ENCODE results near the gene EPHA5. TPM values are rescaled to one million over a fixed set of nuclear protein-coding genes. Genes with fewer than 3 reads are reported as not detected.

Gene EPHA5
- under 0.01 TPM in 1 of 2 replicates, not detected in the other for total RNA-seq

GRCh38 chr4:65670331-65671031 lies at the start of gene EPHA5:
Gene EPHA5 (minus strand): TSS chr4:65670489. CDS start chr4:65669742, 747 bp downstream.
- Histone ChIP-seq H3K36me3 (ENCODE audit: control insufficient read depth, insufficient read depth, low read length) (no peaks in the 10 kb centered on the region), H3K4me3 (ENCODE audit: low read depth, low read length) (peak within 1 kb of the TSS; percentile 2), H3K27me3 (ENCODE audit: control insufficient read depth, insufficient read depth, low read length) (peaks cover 26% of the 10 kb centered on the region)
- no peak for FAIRE-seq
- peak; percentile 29 for TF ChIP-seq CTCF (IDR thresholded peaks at IDR 0.05; ENCODE audit: insufficient read depth, low read length, severe bottlenecking)
- DNase-seq (ENCODE audit: low read depth), result peak; percentile 45

- no peak for DNase-seq (ENCODE audit: low read depth)
Measured at GRCh38 chr4:65719635-65720034, 49.3 kb upstream of the EPHA5 start.

GRCh38 chr4:65698631-65699030 lies 28.3 kb upstream of the EPHA5 start:
- H3K36me3 ChIP-seq (ENCODE audit: control insufficient read depth, insufficient read depth, low read length), result no peaks in the 10 kb centered on the region
- no peak for FAIRE-seq
- DNase-seq (ENCODE audit: low read depth), result no peak
- no peaks in the 10 kb centered on the region for H3K27me3 ChIP-seq (ENCODE audit: control insufficient read depth, insufficient read depth, low read length)
- H3K4me3 ChIP-seq (ENCODE audit: low read depth, low read length), result no peak overlapping the region
- no peak for TF ChIP-seq CTCF (IDR thresholded peaks at IDR 0.05; ENCODE audit: insufficient read depth, low read length, severe bottlenecking)

More at GRCh38 chr4:65719635-65720034, 49.3 kb upstream of the EPHA5 start:
- no peak for FAIRE-seq
- H3K4me3 ChIP-seq (ENCODE audit: low read depth, low read length), result no peak overlapping the region
- no peak for TF ChIP-seq CTCF (IDR thresholded peaks at IDR 0.05; ENCODE audit: insufficient read depth, low read length, severe bottlenecking)
- no peaks in the 10 kb centered on the region for H3K27me3 ChIP-seq (ENCODE audit: control insufficient read depth, insufficient read depth, low read length)
- H3K36me3 ChIP-seq (ENCODE audit: control insufficient read depth, insufficient read depth, low read length), result no peaks in the 10 kb centered on the region

GRCh38 chr4:65696436-65696835 lies 26.1 kb upstream of the EPHA5 start:
- no peaks in the 10 kb centered on the region for H3K27me3 ChIP-seq (ENCODE audit: control insufficient read depth, insufficient read depth, low read length)
- TF ChIP-seq CTCF (IDR thresholded peaks at IDR 0.05; ENCODE audit: insufficient read depth, low read length, severe bottlenecking), result no peak
- H3K4me3 ChIP-seq (ENCODE audit: low read depth, low read length), result no peak overlapping the region
- FAIRE-seq, result no peak
- DNase-seq (ENCODE audit: low read depth), result no peak
- H3K36me3 ChIP-seq (ENCODE audit: control insufficient read depth, insufficient read depth, low read length), result no peaks in the 10 kb centered on the region

GRCh38 chr4:65671372-65671771 lies 1.1 kb upstream of the EPHA5 start:
- Histone ChIP-seq H3K36me3 (ENCODE audit: control insufficient read depth, insufficient read depth, low read length) (no peaks in the 10 kb centered on the region), H3K27me3 (ENCODE audit: control insufficient read depth, insufficient read depth, low read length) (peaks cover 26% of the 10 kb centered on the region), H3K4me3 (ENCODE audit: low read depth, low read length) (no peak overlapping the region)
- TF ChIP-seq CTCF (IDR thresholded peaks at IDR 0.05; ENCODE audit: insufficient read depth, low read length, severe bottlenecking), result no peak
- DNase-seq (ENCODE audit: low read depth) (peak; percentile 10), FAIRE-seq (no peak)

- no peak for TF ChIP-seq CTCF (IDR thresholded peaks at IDR 0.05; ENCODE audit: insufficient read depth, low read length, severe bottlenecking)
- no peak for FAIRE-seq
- DNase-seq (ENCODE audit: low read depth), result no peak
- Histone ChIP-seq H3K36me3 (ENCODE audit: control insufficient read depth, insufficient read depth, low read length) (no peaks in the 10 kb centered on the region), H3K27me3 (ENCODE audit: control insufficient read depth, insufficient read depth, low read length) (peaks cover 26% of the 10 kb centered on the region), H3K4me3 (ENCODE audit: low read depth, low read length) (peak overlapping the region; percentile 2)
Measured at GRCh38 chr4:65670020-65670330, 314 bp downstream of the EPHA5 start.
